Activated T-cell treated with anti-CD3 and anti-CD28 coated beads, Interleukin-2, amount 50 U/mL, for 24 hours (primary cell): ENCODE results near the gene WHRN.
A peak's percentile ranks its signal among the peaks of the same experiment; 100 is the strongest.

Source experiments
- DNase-seq: peaks from one replicate; pipeline ENCODE4 v3.0.0-alpha.2; 2020
- H3K27ac Mint-ChIP-seq: 2 replicates; pipeline ENCODE4 v1.8.0; 2020; ENCODE audit warnings: mild to moderate bottlenecking, mixed read lengths
- H3K27me3 Mint-ChIP-seq: 2 replicates; pipeline ENCODE4 v1.8.0; 2020; ENCODE audit warnings: mixed read lengths
- H3K36me3 Mint-ChIP-seq: 2 replicates; pipeline ENCODE4 v1.8.0; 2020; ENCODE audit warnings: low read depth, mixed read lengths
- H3K4me1 Mint-ChIP-seq: 2 replicates; pipeline ENCODE4 v1.8.0; 2020; ENCODE audit warnings: low read depth, mixed read lengths
- H3K4me3 Mint-ChIP-seq: 2 replicates; pipeline ENCODE4 v1.8.0; 2020; ENCODE audit warnings: mild to moderate bottlenecking, moderate library complexity, mixed read lengths
- H3K9me3 Mint-ChIP-seq: 2 replicates; pipeline ENCODE4 v1.8.0; 2020; ENCODE audit warnings: mixed read lengths

The WHRN gene

GRCh38 chr9:114396558-114397218 is 108.6 kb downstream of the WHRN start:
- peak overlapping the region; percentile 92 for H3K27ac Mint-ChIP-seq
- H3K9me3 Mint-ChIP-seq, result no peaks in the 10 kb centered on the region
- DNase-seq, result no peak
- no peaks in the 10 kb centered on the region for H3K27me3 Mint-ChIP-seq
- peaks cover 59% of the 10 kb centered on the region for H3K4me1 Mint-ChIP-seq
- peak overlapping the region; percentile 94 for H3K4me3 Mint-ChIP-seq
- H3K36me3 Mint-ChIP-seq, result peaks cover 52% of the 10 kb centered on the region

- peak overlapping the region; percentile 83 for H3K27ac Mint-ChIP-seq
These were observed 109.5 kb downstream of the WHRN start for GRCh38 chr9:114395768-114396167.

GRCh38 chr9:114395334-114395617 is 110.0 kb downstream of the WHRN start:
- DNase-seq, result no peak
- peaks cover 71% of the 10 kb centered on the region for H3K4me1 Mint-ChIP-seq

More at GRCh38 chr9:114395768-114396167, 109.5 kb downstream of the WHRN start:
- no peaks in the 10 kb centered on the region for H3K27me3 Mint-ChIP-seq
- peak overlapping the region; percentile 44 for H3K4me3 Mint-ChIP-seq
- peaks cover 59% of the 10 kb centered on the region for H3K36me3 Mint-ChIP-seq
- H3K4me1 Mint-ChIP-seq, result peaks cover 66% of the 10 kb centered on the region
- no peak for DNase-seq
- H3K9me3 Mint-ChIP-seq, result no peaks in the 10 kb centered on the region

GRCh38 chr9:114394523-114395333 is 110.5 kb downstream of the WHRN start:
- no peak for DNase-seq
- Mint-ChIP-seq H3K4me1 (peaks cover 76% of the 10 kb centered on the region), H3K9me3 (no peaks in the 10 kb centered on the region), H3K27ac (peak overlapping the region; percentile 83), H3K27me3 (no peaks in the 10 kb centered on the region), H3K36me3 (peaks cover 70% of the 10 kb centered on the region), H3K4me3 (peak overlapping the region; percentile 44)

More at GRCh38 chr9:114395334-114395617, 110.0 kb downstream of the WHRN start:
- Mint-ChIP-seq H3K9me3 (no peaks in the 10 kb centered on the region), H3K36me3 (peaks cover 64% of the 10 kb centered on the region), H3K27ac (peak overlapping the region; percentile 83), H3K27me3 (no peaks in the 10 kb centered on the region), H3K4me3 (peak overlapping the region; percentile 44)

- no peak for DNase-seq
- peaks cover 90% of the 10 kb centered on the region for H3K4me1 Mint-ChIP-seq
- no peak overlapping the region for H3K4me3 Mint-ChIP-seq
- no peaks in the 10 kb centered on the region for H3K9me3 Mint-ChIP-seq
- no peaks in the 10 kb centered on the region for H3K27me3 Mint-ChIP-seq
- peaks cover 87% of the 10 kb centered on the region for H3K36me3 Mint-ChIP-seq
- peak overlapping the region; percentile 81 for H3K27ac Mint-ChIP-seq
These were observed 112.5 kb downstream of the WHRN start for GRCh38 chr9:114392749-114393112.

- no peaks in the 10 kb centered on the region for H3K9me3 Mint-ChIP-seq
- H3K4me1 Mint-ChIP-seq, result peaks cover 75% of the 10 kb centered on the region
- peaks cover 90% of the 10 kb centered on the region for H3K36me3 Mint-ChIP-seq
- no peaks in the 10 kb centered on the region for H3K27me3 Mint-ChIP-seq
- H3K27ac Mint-ChIP-seq, result peak overlapping the region; percentile 97
- DNase-seq, result no peak
- H3K4me3 Mint-ChIP-seq, result peak overlapping the region; percentile 98
These were observed 114.3 kb downstream of the WHRN start for GRCh38 chr9:114390952-114391351.

GRCh38 chr9:114389612-114390368 is 115.5 kb downstream of the WHRN start:
- peaks cover 74% of the 10 kb centered on the region for H3K4me1 Mint-ChIP-seq
- peak overlapping the region; percentile 98 for H3K4me3 Mint-ChIP-seq
- H3K27ac Mint-ChIP-seq, result peak overlapping the region; percentile 97
- no peaks in the 10 kb centered on the region for H3K9me3 Mint-ChIP-seq
- DNase-seq, result no peak
- H3K27me3 Mint-ChIP-seq, result no peaks in the 10 kb centered on the region
- H3K36me3 Mint-ChIP-seq, result peaks cover 85% of the 10 kb centered on the region

GRCh38 chr9:114388764-114389375 is 116.4 kb downstream of the WHRN start:
- peaks cover 74% of the 10 kb centered on the region for H3K4me1 Mint-ChIP-seq
- no peaks in the 10 kb centered on the region for H3K27me3 Mint-ChIP-seq
- H3K4me3 Mint-ChIP-seq, result peak overlapping the region; percentile 98
- no peak for DNase-seq
- peaks cover 84% of the 10 kb centered on the region for H3K36me3 Mint-ChIP-seq
- H3K9me3 Mint-ChIP-seq, result no peaks in the 10 kb centered on the region
- H3K27ac Mint-ChIP-seq, result peak overlapping the region; percentile 97

GRCh38 chr9:114388357-114388682 is 117.0 kb downstream of the WHRN start:
- Mint-ChIP-seq H3K36me3 (peaks cover 88% of the 10 kb centered on the region), H3K9me3 (no peaks in the 10 kb centered on the region)

GRCh38 chr9:114387680-114388356 is 117.5 kb downstream of the WHRN start, which contains the start of gene AKNA:
AKNA (minus strand) TSS chr9:114387982; CDS start chr9:114381333, 6,649 bp downstream.
- Mint-ChIP-seq H3K27me3 (no peaks in the 10 kb centered on the region), H3K36me3 (peaks cover 90% of the 10 kb centered on the region), H3K4me1 (peaks cover 77% of the 10 kb centered on the region), H3K4me3 (peak within 1 kb of the TSS; percentile 98), H3K9me3 (no peaks in the 10 kb centered on the region), H3K27ac (peak within 1 kb of the TSS; percentile 97)
- DNase-seq, result peak; percentile 87

More at GRCh38 chr9:114388357-114388682, 117.0 kb downstream of the WHRN start:
- Mint-ChIP-seq H3K4me1 (peaks cover 76% of the 10 kb centered on the region), H3K27me3 (no peaks in the 10 kb centered on the region), H3K27ac (peak overlapping the region; percentile 97), H3K4me3 (peak overlapping the region; percentile 98)
- DNase-seq, result no peak

GRCh38 chr9:114386886-114387679 is 118.2 kb downstream of the WHRN start:
- peak; percentile 58 for DNase-seq
- Mint-ChIP-seq H3K36me3 (peaks cover 90% of the 10 kb centered on the region), H3K27me3 (no peaks in the 10 kb centered on the region), H3K4me3 (peak overlapping the region; percentile 98), H3K9me3 (no peaks in the 10 kb centered on the region), H3K27ac (peak overlapping the region; percentile 97), H3K4me1 (peaks cover 77% of the 10 kb centered on the region)

GRCh38 chr9:114386361-114386885 is 118.8 kb downstream of the WHRN start:
- Mint-ChIP-seq H3K4me3 (peak overlapping the region; percentile 98), H3K27me3 (no peaks in the 10 kb centered on the region), H3K27ac (peak overlapping the region; percentile 97), H3K36me3 (peaks cover 92% of the 10 kb centered on the region), H3K4me1 (peaks cover 78% of the 10 kb centered on the region), H3K9me3 (no peaks in the 10 kb centered on the region)
- DNase-seq, result no peak
